Esophagus muscularis mucosa (tissue), 4 donors: ENCODE measurements around the gene COPE.

Experiments
- CTCF ChIP-seq, 3 experiments: fragments of 200-600 bp in 2 of 3; fragments of 450-650 bp in 1 of 3; sonication (generic) in 2 of 3; IDR thresholded peaks; one replicate each; pipeline ENCODE4 v1.5.1; 2017 to 2019; ENCODE audit warnings: antibody characterized with exemption in 3 of 3, mild to moderate bottlenecking in 2 of 3, moderate library complexity in 1 of 3
- EP300 ChIP-seq: sonication (generic); formaldehyde crosslinking; IDR thresholded peaks from one replicate; pipeline ENCODE4 v1.6.1; 2017; ENCODE audit warnings: antibody characterized with exemption
- POLR2A ChIP-seq: fragments of 450-650 bp; IDR thresholded peaks from one replicate; pipeline ENCODE4 v1.6.1; 2017; ENCODE audit warnings: antibody characterized with exemption, moderate library complexity, mild to moderate bottlenecking, low read depth
- POLR2AphosphoS5 ChIP-seq, 2 donors: sonication (generic); formaldehyde crosslinking; IDR thresholded peaks; one replicate each; pipeline ENCODE4 v1.6.1; 2017; ENCODE audit warnings: antibody characterized with exemption in 2 of 2

GRCh38 chr19:18867751-18868150, 51.4 kb downstream of the COPE start:
- TF ChIP-seq CTCF (IDR thresholded peaks at IDR 0.05) (no peak), POLR2A (no peak), EP300 (no peak), POLR2AphosphoS5 (IDR thresholded peaks at IDR 0.05) (no peak)
